ENCODE data around the gene ARL8A. TPM values are rescaled to one million over a fixed set of nuclear protein-coding genes. Genes with fewer than 3 reads are reported as not detected.

The ARL8A gene
- total and polyA plus RNA-seq, 8 donors: 7.8 to 34.5 (median 20.9) TPM

DNA sequence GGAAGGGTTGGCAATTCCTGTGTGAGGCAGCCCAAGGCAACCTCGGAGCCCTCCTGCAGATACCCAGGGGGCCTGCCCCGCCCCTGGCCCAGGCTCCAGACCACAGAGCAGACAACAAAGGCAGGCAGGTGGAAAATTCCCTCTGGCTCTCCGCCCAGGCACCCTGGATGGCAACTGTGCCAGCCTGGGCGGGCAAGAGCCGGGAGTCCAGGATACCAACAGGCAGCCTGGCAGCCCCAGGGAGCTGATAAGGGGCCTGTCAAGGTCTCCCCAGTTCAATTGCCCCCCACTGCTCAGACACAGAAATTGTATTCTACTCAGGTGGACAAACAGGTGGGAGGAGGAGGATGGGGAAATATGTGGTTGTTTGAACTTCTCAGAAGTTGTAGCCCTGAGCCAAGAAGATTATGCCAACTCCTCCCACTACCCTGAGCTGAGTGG is 37.2 kb downstream of the ARL8A start:
- Histone ChIP-seq H3K36me3 (no peaks in the 10 kb centered on the region), H3K4me1 (peaks cover 16 to 30% (median 24%) of the 10 kb centered on the region in 4 donors), H3K27ac (peak overlapping the region; percentile 91 to 95 (median 93)), H3K9me3 (no peaks in the 10 kb centered on the region), H3K4me3 (no peak overlapping the region), H3K27me3 (no peaks in the 10 kb centered on the region)
- WGBS, 5 donors: 26 to 50% (median 34%) methylated on average over 4 to 5 of the region's 5 CpGs
- intact Hi-C loops (cut with DNase I; ENCODE audit: low total_unique reads): no loop called here
- TF ChIP-seq POLR2A (IDR thresholded peaks at IDR 0.05) (no peak), POLR2AphosphoS5 (IDR thresholded peaks at IDR 0.05) (peak in 2 of 3 donors; percentile 40 to 48), EP300 (IDR thresholded peaks at IDR 0.05) (no peak)
- TF ChIP-seq, protein P1, sequence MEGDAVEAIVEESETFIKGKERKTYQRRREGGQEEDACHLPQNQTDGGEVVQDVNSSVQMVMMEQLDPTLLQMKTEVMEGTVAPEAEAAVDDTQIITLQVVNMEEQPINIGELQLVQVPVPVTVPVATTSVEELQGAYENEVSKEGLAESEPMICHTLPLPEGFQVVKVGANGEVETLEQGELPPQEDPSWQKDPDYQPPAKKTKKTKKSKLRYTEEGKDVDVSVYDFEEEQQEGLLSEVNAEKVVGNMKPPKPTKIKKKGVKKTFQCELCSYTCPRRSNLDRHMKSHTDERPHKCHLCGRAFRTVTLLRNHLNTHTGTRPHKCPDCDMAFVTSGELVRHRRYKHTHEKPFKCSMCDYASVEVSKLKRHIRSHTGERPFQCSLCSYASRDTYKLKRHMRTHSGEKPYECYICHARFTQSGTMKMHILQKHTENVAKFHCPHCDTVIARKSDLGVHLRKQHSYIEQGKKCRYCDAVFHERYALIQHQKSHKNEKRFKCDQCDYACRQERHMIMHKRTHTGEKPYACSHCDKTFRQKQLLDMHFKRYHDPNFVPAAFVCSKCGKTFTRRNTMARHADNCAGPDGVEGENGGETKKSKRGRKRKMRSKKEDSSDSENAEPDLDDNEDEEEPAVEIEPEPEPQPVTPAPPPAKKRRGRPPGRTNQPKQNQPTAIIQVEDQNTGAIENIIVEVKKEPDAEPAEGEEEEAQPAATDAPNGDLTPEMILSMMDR (IDR thresholded peaks at IDR 0.05): no peak
- peak; percentile 73 to 95 for DNase-seq

DNA sequence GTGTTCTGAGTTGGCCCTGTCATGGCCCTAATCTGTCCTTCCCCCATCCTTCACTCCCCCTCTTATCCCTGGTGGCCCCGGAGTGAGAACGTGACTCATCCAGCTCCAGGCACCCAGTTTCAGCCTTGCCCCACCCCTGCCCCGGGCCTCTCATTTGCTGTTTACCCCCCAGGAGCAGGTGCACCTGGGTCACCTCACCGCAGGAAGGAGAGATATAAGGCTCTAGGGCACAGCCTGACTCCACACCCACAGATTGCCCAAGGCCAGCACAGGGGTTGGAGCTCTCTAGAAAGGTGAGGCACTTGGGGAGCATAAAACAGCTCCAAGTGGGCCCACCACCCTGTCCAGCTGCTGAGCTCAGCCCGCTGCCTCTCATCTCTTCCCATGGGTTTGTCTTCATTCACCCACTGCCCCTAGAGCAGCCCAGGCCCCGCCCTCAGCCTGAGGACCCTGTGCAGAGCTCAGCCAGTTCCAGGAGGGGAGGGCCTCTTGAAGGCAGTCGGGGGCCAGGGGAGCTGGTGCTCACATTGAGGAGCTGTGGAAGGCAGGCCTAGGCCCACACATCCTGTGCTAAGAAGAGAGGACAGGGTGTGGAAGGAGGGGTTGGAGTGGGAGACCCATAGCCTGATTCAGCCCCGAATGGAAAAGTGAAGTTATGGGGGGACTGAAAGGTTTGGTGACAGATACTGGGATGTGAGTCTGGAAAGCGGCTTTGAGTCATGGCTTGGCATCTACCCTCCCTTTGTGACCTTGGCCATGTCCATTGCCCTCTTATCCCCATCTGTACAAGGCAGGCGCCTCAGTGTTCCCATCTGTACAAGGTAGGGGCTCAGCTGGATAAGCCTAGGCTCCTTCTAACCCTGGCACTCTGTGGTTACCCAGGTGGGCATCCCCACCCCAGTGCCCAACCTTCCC is 37.9 kb downstream of the ARL8A start:
- 23 to 52% (median 43%) methylated on average over 9 to 10 of the region's 10 CpGs for WGBS, 5 donors
- peak in 1 of 4 donors; percentile 55 for TF ChIP-seq POLR2A (IDR thresholded peaks at IDR 0.05)
- no peak for TF ChIP-seq EP300 (IDR thresholded peaks at IDR 0.05)
- TF ChIP-seq, protein P1 (IDR thresholded peaks at IDR 0.05): no peak
- peak in 2 of 3 donors; percentile 83 to 87 for TF ChIP-seq POLR2AphosphoS5 (IDR thresholded peaks at IDR 0.05)
- DNase-seq: peak; percentile 88 to 94
- H3K27me3 ChIP-seq: no peaks in the 10 kb centered on the region
- H3K4me3 ChIP-seq: no peak overlapping the region
- peaks cover 14 to 29% (median 24%) of the 10 kb centered on the region in 4 donors for H3K4me1 ChIP-seq
- H3K27ac ChIP-seq: peak overlapping the region; percentile 91 to 95 (median 93)
- H3K36me3 ChIP-seq: no peaks in the 10 kb centered on the region
- intact Hi-C loops (cut with DNase I; ENCODE audit: low total_unique reads): no loop called here
- H3K9me3 ChIP-seq: no peaks in the 10 kb centered on the region

DNA sequence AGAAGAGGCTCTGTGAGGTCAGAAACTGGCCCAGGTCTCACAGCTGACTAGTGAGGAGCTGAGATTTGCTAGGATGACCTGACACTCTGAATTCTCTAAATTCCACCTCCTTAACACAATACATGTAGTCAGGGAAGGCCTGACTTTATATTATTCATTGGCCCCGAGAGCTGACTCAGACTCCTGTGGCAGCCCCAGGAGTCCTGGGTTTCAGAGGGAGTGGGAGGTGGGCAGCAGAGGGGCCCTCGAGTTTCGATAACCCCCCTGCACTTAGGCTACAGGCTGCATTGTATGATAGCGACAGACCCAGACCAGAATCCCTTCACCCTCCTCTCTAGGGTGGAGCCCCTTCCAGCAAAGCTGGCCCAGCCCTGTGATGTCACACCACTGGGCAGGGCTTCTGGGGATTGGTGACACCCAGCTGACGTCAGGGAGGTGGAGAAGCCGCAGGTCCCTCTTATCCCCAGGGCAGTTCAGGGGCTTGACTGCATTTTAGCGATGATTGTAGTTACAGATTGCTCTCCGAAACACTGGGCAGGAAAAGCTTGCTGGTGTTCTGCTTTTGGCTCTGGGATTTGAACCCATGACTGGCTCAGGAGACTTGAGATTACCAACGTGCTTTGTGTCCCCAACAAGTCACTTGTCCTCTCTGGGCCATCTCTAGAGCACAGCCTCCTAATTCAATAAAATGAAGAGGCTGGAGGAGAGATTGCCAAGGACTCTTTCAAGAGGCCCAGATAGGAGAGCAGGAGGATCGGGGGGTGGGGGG is 38.8 kb downstream of the ARL8A start:
- Histone ChIP-seq H3K36me3 (no peaks in the 10 kb centered on the region), H3K27ac (peak overlapping the region; percentile 91 to 95 (median 93)), H3K9me3 (no peaks in the 10 kb centered on the region), H3K4me3 (no peak overlapping the region), H3K4me1 (peaks cover 14 to 30% (median 26%) of the 10 kb centered on the region in 4 donors), H3K27me3 (no peaks in the 10 kb centered on the region)
- 26 to 44% (median 38%) methylated on average over 10 of the region's 10 CpGs for WGBS, 5 donors
- peak; percentile 83 to 96 for DNase-seq
- TF ChIP-seq POLR2AphosphoS5 (IDR thresholded peaks at IDR 0.05) (peak in 2 of 3 donors; percentile 45 to 63), EP300 (IDR thresholded peaks at IDR 0.05) (no peak), POLR2A (IDR thresholded peaks at IDR 0.05) (peak in 1 of 4 donors; percentile 7)
- TF ChIP-seq, protein P1 (IDR thresholded peaks at IDR 0.05): no peak
- intact Hi-C loops (cut with DNase I; ENCODE audit: low total_unique reads): no loop called here

DNA sequence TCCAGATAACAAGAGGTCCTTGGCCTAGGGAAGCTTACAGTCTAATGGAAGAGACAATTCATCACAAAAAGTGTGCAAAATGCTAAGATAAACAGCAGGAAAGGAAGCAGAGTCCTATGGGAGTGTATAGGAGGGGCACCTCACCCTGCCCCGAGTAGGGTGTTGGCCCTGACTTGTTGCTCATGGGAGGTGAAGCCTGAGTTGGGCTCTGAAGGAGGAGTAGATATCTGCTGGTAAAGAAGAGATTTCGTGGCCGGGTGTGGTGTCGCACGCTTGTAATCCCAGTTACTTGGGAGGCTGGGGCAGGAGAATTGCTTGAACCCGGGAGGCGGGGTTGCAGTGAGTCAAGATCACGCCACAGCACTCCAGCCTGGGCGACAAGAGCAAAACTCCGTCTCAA is 40.5 kb downstream of the ARL8A start:
- Histone ChIP-seq H3K27me3 (no peaks in the 10 kb centered on the region), H3K36me3 (no peaks in the 10 kb centered on the region), H3K27ac (peak overlapping the region in 1 of 5 donors; percentile 91), H3K9me3 (no peaks in the 10 kb centered on the region), H3K4me1 (peaks cover 13 to 27% (median 21%) of the 10 kb centered on the region in 4 donors), H3K4me3 (no peak overlapping the region)
- no peak for DNase-seq
- TF ChIP-seq, protein P1 (IDR thresholded peaks at IDR 0.05): no peak
- TF ChIP-seq POLR2AphosphoS5 (IDR thresholded peaks at IDR 0.05) (no peak), POLR2A (IDR thresholded peaks at IDR 0.05) (no peak), EP300 (IDR thresholded peaks at IDR 0.05) (no peak)
- WGBS, 5 donors: 72 to 89% (median 83%) methylated on average over 9 to 10 of the region's 10 CpGs
- intact Hi-C loops (cut with DNase I; ENCODE audit: low total_unique reads): no loop called here
